ENCODE measurements around the gene FHOD1.

DNA sequence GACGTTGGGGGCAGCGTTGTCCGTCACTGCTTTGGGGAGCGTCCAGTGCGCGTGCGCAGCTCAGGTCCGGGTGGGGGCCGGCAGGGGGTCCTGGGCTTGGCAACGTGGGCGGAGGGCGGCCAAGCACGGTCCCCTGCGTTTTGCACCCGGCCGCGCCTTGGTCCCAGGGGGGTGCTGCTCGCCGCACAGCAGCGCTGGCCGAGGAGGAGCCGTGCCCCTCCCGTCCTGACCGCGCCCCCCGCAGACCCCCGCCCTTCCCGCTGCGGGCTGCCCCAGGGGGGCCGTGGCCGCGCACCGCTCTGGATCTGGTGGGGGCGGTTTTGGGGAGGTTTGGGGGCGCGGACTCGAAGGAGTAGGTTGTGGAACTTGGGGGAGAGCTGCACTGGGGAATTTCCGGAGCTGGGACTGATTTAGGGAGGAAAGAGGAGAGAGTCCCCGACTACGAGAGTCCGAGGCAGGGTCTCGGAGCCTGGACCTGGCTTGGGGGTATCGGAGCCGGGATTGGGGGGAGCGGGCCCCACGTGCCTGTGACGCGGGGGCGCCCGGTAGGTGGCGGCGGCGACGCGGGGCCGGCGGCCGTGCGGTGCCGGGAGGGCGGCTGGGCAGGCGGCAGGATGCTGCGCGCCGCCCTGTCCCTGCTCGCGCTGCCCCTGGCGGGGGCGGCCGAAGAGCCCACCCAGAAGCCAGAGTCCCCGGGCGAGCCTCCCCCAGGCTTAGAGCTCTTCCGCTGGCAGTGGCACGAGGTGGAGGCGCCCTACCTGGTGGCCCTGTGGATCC lies 1.3 kb upstream of the FHOD1 start, which contains the start of gene SLC9A5:
- TF ChIP-seq, protein P1, sequence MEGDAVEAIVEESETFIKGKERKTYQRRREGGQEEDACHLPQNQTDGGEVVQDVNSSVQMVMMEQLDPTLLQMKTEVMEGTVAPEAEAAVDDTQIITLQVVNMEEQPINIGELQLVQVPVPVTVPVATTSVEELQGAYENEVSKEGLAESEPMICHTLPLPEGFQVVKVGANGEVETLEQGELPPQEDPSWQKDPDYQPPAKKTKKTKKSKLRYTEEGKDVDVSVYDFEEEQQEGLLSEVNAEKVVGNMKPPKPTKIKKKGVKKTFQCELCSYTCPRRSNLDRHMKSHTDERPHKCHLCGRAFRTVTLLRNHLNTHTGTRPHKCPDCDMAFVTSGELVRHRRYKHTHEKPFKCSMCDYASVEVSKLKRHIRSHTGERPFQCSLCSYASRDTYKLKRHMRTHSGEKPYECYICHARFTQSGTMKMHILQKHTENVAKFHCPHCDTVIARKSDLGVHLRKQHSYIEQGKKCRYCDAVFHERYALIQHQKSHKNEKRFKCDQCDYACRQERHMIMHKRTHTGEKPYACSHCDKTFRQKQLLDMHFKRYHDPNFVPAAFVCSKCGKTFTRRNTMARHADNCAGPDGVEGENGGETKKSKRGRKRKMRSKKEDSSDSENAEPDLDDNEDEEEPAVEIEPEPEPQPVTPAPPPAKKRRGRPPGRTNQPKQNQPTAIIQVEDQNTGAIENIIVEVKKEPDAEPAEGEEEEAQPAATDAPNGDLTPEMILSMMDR (IDR thresholded peaks at IDR 0.05; ENCODE audit: insufficient read depth, low read length) = no peak
- no peak for TF ChIP-seq REST (IDR thresholded peaks at IDR 0.05; ENCODE audit: insufficient replicate concordance, low read depth)
- no peak for TF ChIP-seq POLR2AphosphoS5 (IDR thresholded peaks at IDR 0.05; ENCODE audit: low read depth)

Measured in HL-60 (cell line).